ENCODE data around the gene EXOC4. TPM values are rescaled to one million over a fixed set of nuclear protein-coding genes. Genes with fewer than 3 reads are reported as not detected.

EXOC4 gene
- total and polyA plus RNA-seq, 2 donors (not counting 3 experiments of a cell fraction or from before 2014, with no cell fraction given) = 20.3 to 73.1 TPM

GRCh38 chr7:133452577-133452976, 199.7 kb downstream of the EXOC4 start:
- no peak overlapping the region for H3K9ac ChIP-seq (replicated peaks; ENCODE audit: extremely low read depth, insufficient read depth, low read length)
- no peak overlapping the region for H3K4me2 ChIP-seq (ENCODE audit: insufficient read depth, low read length)
- H2AFZ ChIP-seq (ENCODE audit: low read depth, low read length) = no peak overlapping the region
- TF ChIP-seq FOS (IDR thresholded peaks at IDR 0.05; ENCODE audit: borderline replicate concordance, insufficient read depth, low read length) (no peak), POLR2A (IDR thresholded peaks at IDR 0.05; ENCODE audit: low read depth, low read length) (no peak), MYC (IDR thresholded peaks at IDR 0.05; ENCODE audit: low read depth, low read length) (no peak), GATA2 (IDR thresholded peaks at IDR 0.05; ENCODE audit: insufficient read depth, insufficient read length, low read depth, low read length) (no peak), JUN (IDR thresholded peaks at IDR 0.05; ENCODE audit: borderline replicate concordance, insufficient read depth, insufficient read length, low read depth) (no peak), EZH2 (IDR thresholded peaks at IDR 0.05; ENCODE audit: borderline replicate concordance, low read depth, low read length, severe bottlenecking) (no peak), CTCF (IDR thresholded peaks at IDR 0.05; ENCODE audit: extremely low read depth in 1 of 2, insufficient read depth in 1 of 2, low read depth in 1 of 2, low read length in 2 of 2) (no peak), MAX (IDR thresholded peaks at IDR 0.05; ENCODE audit: insufficient read depth, insufficient read length) (no peak), POLR2AphosphoS5 (IDR thresholded peaks at IDR 0.05; ENCODE audit: insufficient read depth, low read depth, low read length) (no peak)
- no peak for FAIRE-seq
- no peaks in the 10 kb centered on the region for H3K4me1 ChIP-seq (ENCODE audit: control insufficient read depth, extremely low read depth, insufficient read depth, low read length)
- BruUV-seq (replicated peaks) = no TSS peak
- no peaks in the 10 kb centered on the region for H3K9me1 ChIP-seq (replicated peaks; ENCODE audit: control insufficient read depth, extremely low read depth, insufficient read depth, low read length)
- DNase-seq (ENCODE audit: low read depth, low spot score) = no peak
- intact Hi-C loops (cut with micrococcal nuclease) (no loop called here), dilution Hi-C loops (cut with MboI; ENCODE audit: extremely low pct_ligation_motif_present, low sequenced_read_pairs) (no loop called here)
- CTCF ChIA-PET = interaction anchor here (1.2 to 1.8 kb wide), 2 partner anchors 10 to 579 kb away, joined by 3 to 6 read pairs; no protein-coding TSS in a partner anchor
- no peaks in the 10 kb centered on the region for H3K27me3 ChIP-seq (ENCODE audit: control insufficient read depth in 2 of 2, insufficient read depth in 2 of 2, low read length in 2 of 2)
- no peak overlapping the region for H3K27ac ChIP-seq (ENCODE audit: insufficient read depth, low read depth, low read length)
- H3K4me3 ChIP-seq (replicated peaks in 1 of 3; ENCODE audit: insufficient read depth in 1 of 3, low read depth in 1 of 3, low read length in 3 of 3) = no peak overlapping the region
- H3K79me2 ChIP-seq (ENCODE audit: control insufficient read depth, insufficient read depth, low read length) = no peaks in the 10 kb centered on the region
- POLR2A ChIA-PET = no interaction called here
- H3K36me3 ChIP-seq (ENCODE audit: control insufficient read depth in 2 of 2, extremely low read depth in 1 of 2, insufficient read depth in 2 of 2, low read length in 2 of 2) = no peaks in the 10 kb centered on the region
- H3K9me3 ChIP-seq (replicated peaks; ENCODE audit: control insufficient read depth, insufficient read depth, low read length) = no peaks in the 10 kb centered on the region
- peaks cover 2% of the 10 kb centered on the region for H4K20me1 ChIP-seq (replicated peaks; ENCODE audit: control insufficient read depth, extremely low read depth, insufficient read depth, low read length)
